NCI-H345 treated with DMSO at 0.1 percent for 48 hours (cell line): ENCODE data around the gene BHMT.
"Not testable (repeated sequence)": the region's sequence is repeated elsewhere in the genome, so short reads cannot be mapped to it uniquely, and the experiment has no call there.

ENCODE experiments used
- DNase-seq: peaks from one replicate; lab custom pipeline; 2025; ENCODE audit not compliant: unreplicated experiment; lab: John Stamatoyannopoulos, UW

Gene BHMT

DNA sequence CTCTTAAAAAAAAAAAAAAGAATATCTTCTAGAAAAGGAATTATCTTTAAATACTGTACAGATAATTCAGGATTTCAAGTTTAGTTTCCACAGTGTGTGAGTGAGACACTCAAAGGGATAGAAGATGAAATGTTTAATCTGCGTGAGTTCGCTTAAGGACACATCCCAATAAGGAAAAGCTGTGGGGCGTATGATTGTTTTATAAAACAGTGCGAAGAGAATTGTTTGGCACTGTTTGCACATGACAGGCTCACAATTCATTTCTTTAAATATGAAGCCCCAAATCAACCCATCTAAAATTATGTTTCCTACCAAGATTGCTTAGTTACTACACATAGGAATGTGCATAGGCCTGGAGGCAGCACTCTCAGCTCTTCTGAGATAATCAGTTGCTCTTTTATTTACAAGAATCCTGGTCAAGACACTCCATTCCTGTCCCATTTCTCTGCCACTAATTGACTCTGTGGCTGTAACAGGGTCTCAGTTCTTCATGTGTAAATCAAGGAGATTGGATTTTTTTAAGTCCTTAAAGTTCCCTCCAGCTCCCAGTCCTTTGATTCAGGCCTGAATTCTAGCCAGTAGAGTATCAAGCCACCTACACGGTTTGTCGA is 60.1 kb downstream of the BHMT start:
- DNase-seq, result no peak

DNA sequence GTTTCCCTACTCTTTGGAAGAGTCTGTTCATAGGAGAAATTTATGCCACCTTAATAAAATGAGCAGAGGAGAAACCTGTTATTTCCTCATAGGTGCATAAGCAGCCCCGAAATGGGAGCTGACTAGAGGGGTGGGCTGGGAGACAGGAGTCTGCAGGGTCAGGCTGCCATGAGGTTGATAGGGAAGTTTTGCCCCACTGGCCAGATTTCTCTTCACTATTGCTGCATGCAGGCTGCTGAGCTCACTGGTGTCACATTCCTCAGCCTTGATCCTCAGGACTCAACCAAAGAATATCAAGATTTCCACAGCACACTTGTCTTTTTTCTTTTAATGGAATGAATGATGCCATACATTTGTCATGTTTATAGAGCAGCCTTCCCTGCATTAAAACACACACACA is 60.7 kb downstream of the BHMT start:
- no peak for DNase-seq

DNA sequence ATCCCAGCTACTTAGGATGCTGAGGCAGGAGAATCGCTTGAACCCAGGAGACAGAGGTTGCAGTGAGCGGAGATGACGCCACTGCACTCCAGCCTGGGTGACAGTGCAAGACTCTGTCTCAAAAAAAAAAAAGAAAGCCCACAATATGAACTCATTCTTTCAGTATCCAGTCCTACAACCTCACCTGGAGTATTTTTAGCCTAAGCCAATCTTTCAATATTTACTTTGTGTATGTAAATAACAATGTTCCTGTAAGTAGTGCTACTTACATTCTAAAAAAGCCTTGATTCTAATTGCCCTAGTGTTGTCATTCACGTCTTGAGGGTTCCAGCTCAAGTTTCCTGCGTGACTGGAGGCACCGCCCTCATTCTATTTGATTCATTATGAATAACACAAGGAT is 62.0 kb downstream of the BHMT start:
- no peak for DNase-seq

DNA sequence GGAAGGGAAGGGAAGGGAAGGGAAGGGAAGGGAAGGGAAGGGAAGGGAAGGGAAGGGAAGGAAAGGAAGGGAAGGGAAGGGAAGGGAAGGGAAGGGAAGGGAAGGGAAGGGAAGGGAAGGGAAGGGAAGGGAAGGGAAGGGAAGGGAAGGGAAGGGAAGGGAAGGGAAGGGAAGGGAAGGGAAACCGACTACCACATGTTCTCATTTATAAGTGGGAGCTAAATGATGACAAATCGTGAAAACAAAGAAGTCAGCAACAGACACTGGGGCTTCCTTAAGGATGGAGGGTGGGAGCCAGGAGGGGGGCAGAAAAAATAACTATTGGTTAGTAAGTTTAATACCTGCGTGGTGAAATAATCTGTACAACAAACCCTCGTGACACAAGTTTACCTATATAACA is 68.8 kb downstream of the BHMT start:
- not testable (repeated sequence) for DNase-seq

DNA sequence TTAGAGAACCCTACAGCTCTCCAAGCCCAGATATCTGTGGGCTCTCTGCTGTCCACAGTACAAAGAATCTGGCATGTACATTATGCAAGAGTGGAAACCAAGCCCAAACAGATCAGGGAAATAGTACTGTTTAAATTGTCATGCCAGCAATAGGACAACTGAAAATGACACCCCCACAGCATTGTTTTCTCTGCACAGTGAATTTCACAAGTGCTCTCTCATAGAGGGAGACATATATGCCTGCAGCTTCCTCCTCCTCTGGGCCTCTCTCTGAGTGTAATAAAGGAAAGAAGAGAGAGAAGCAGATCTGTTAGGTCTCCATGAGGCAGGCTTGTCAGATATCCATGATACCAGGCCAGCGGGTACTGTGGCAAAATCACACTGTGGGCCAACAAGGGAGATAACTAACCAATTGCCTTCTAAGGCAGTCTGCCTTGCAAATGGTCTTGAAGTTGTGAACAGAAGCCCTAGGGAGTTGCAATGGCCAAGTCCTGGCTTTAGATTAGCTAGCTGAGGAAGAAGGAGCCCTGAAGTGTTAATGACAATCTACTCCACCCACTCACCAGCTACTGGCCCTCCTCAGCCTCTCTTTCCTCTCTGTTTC is 69.9 kb downstream of the BHMT start:
- DNase-seq, result no peak
